WTC11 (cell line): ENCODE results near the gene TMEM161B. TPM values are rescaled to one million over a fixed set of nuclear protein-coding genes. Genes with fewer than 3 reads are reported as not detected.

Experiments used
- ATAC-seq: fragments of 200-7000 bp; cut with Tn5 transposase; 2 replicates; pipeline ENCODE4 v1.10.0; 2021; ENCODE audit warnings: mild to moderate bottlenecking, moderate library complexity
- CTCF ChIA-PET: fragments of 300-600 bp; sonication (Branson Sonifier 250); formaldehyde crosslinking; loops from one replicate; lab custom pipeline; 2021; ENCODE audit warnings: antibody characterized with exemption; lab: Charles Lee
- POLR2A ChIA-PET: fragments of 350-600 bp; sonication (Branson Sonifier 250); formaldehyde crosslinking; loops from one replicate; lab custom pipeline; 2021; ENCODE audit warnings: antibody characterized with exemption; lab: Charles Lee
- DNase-seq: peaks from one replicate; pipeline ENCODE4 v3.0.0; 2021; ENCODE audit warnings: low spot score
- H3K27ac Mint-ChIP-seq: 2 replicates; pipeline ENCODE4 v1.8.0; 2021; ENCODE audit warnings: mixed read lengths
- H3K27me3 Mint-ChIP-seq: 2 replicates; pipeline ENCODE4 v1.8.0; 2021; ENCODE audit warnings: low read depth, mild to moderate bottlenecking, moderate library complexity, mixed read lengths
- H3K36me3 Mint-ChIP-seq: 2 replicates; pipeline ENCODE4 v1.8.0; 2021; ENCODE audit warnings: mixed read lengths
- H3K4me1 Mint-ChIP-seq: 2 replicates; pipeline ENCODE4 v1.8.0; 2022; ENCODE audit warnings: mixed read lengths
- H3K4me3 Mint-ChIP-seq: 2 replicates; pipeline ENCODE4 v1.8.0; 2021; ENCODE audit warnings: mild to moderate bottlenecking, moderate library complexity, mixed read lengths
- H3K9me3 Mint-ChIP-seq: 2 replicates; pipeline ENCODE4 v1.8.0; 2021; ENCODE audit warnings: mixed read lengths
- ESRRA ChIP-seq: sonication (generic); formaldehyde crosslinking; IDR thresholded peaks from 2 replicates; pipeline ENCODE4 v1.8.1; 2022; ENCODE audit warnings: mild to moderate bottlenecking, missing genetic modification reagents, borderline replicate concordance
- FOXP1 ChIP-seq: sonication (generic); formaldehyde crosslinking; IDR thresholded peaks from 2 replicates; pipeline ENCODE4 v1.8.0; 2022; ENCODE audit warnings: missing genetic modification reagents, mild to moderate bottlenecking, moderate library complexity, borderline replicate concordance
- GRHL2 ChIP-seq: fragments of 250-450 bp; sonication (Bioruptor Pico); IDR thresholded peaks from 2 replicates; pipeline ENCODE4 v1.8.0; 2022; ENCODE audit warnings: mild to moderate bottlenecking, moderate library complexity; ENCODE audit not compliant: insufficient replicate concordance, severe bottlenecking
- NFATC4 ChIP-seq: fragments of 250-450 bp; sonication (Bioruptor Pico); IDR thresholded peaks from 2 replicates; pipeline ENCODE4 v1.9.0; 2021; ENCODE audit warnings: mild to moderate bottlenecking
- NR1H2 ChIP-seq: sonication (generic); formaldehyde crosslinking; IDR thresholded peaks from 2 replicates; pipeline ENCODE4 v1.9.0; 2021; ENCODE audit warnings: mild to moderate bottlenecking, moderate library complexity, missing genetic modification reagents
- PRRX2 ChIP-seq: fragments of 250-450 bp; sonication (Bioruptor Pico); IDR thresholded peaks from 2 replicates; pipeline ENCODE4 v1.8.0; 2021; ENCODE audit warnings: mild to moderate bottlenecking
- SOX15 ChIP-seq: fragments of 250-450 bp; sonication (Bioruptor Pico); IDR thresholded peaks from 2 replicates; pipeline ENCODE4 v1.9.0; 2021; ENCODE audit warnings: mild to moderate bottlenecking
- TCF7 ChIP-seq: sonication (generic); formaldehyde crosslinking; IDR thresholded peaks from 2 replicates; pipeline ENCODE4 v1.8.0; 2022; ENCODE audit warnings: mild to moderate bottlenecking, low read depth, missing genetic modification reagents, moderate library complexity
- TEAD4 ChIP-seq: sonication (generic); formaldehyde crosslinking; IDR thresholded peaks from 2 replicates; pipeline ENCODE4 v1.8.0; 2022; ENCODE audit warnings: mild to moderate bottlenecking, missing genetic modification reagents
- ZNF317 ChIP-seq: sonication (generic); formaldehyde crosslinking; IDR thresholded peaks from 2 replicates; pipeline ENCODE4 v1.8.1; 2023; ENCODE audit warnings: low read depth, mild to moderate bottlenecking, moderate library complexity, missing genetic modification reagents, borderline replicate concordance
- total RNA-seq: library from RNA; stranded (reverse); gene quantifications from 3 replicates; pipeline ENCODE4 v1.2.3, GENCODE V29; 2021
- TF ChIP-seq, protein P1 (sequence below): fragments of 250-450 bp; sonication (Bioruptor Pico); IDR thresholded peaks from 2 replicates; pipeline ENCODE4 v1.9.0; 2021; ENCODE audit warnings: mild to moderate bottlenecking
- TF ChIP-seq, protein P2 (sequence below): sonication (generic); formaldehyde crosslinking; IDR thresholded peaks from 2 replicates; pipeline ENCODE4 v1.8.0; 2023; ENCODE audit warnings: missing genetic modification reagents, mild to moderate bottlenecking, borderline replicate concordance
- TF ChIP-seq, protein P3 (sequence below): sonication (generic); formaldehyde crosslinking; IDR thresholded peaks from 2 replicates; pipeline ENCODE4 v1.8.1; 2023; ENCODE audit warnings: mild to moderate bottlenecking, missing genetic modification reagents, moderate library complexity
- TF ChIP-seq, protein P4 (sequence below): sonication (generic); formaldehyde crosslinking; IDR thresholded peaks from 2 replicates; pipeline ENCODE4 v1.8.1; 2022; ENCODE audit warnings: mild to moderate bottlenecking, missing genetic modification reagents, moderate library complexity, borderline replicate concordance
- TF ChIP-seq, protein P5 (sequence below): sonication (generic); formaldehyde crosslinking; IDR thresholded peaks from 2 replicates; pipeline ENCODE4 v1.8.1; 2023; ENCODE audit warnings: mild to moderate bottlenecking, missing genetic modification reagents
- TF ChIP-seq, protein P6 (sequence below): sonication (generic); formaldehyde crosslinking; IDR thresholded peaks from 2 replicates; pipeline ENCODE4 v1.8.1; 2023; ENCODE audit warnings: mild to moderate bottlenecking, missing genetic modification reagents, moderate library complexity
- TF ChIP-seq, protein P7 (sequence below): sonication (generic); formaldehyde crosslinking; IDR thresholded peaks from 2 replicates; pipeline ENCODE4 v1.8.1; 2023; ENCODE audit warnings: mild to moderate bottlenecking, missing genetic modification reagents, borderline replicate concordance

Gene TMEM161B
- total RNA-seq, 1 experiment from 2014 or later: 17.0 TPM

DNA sequence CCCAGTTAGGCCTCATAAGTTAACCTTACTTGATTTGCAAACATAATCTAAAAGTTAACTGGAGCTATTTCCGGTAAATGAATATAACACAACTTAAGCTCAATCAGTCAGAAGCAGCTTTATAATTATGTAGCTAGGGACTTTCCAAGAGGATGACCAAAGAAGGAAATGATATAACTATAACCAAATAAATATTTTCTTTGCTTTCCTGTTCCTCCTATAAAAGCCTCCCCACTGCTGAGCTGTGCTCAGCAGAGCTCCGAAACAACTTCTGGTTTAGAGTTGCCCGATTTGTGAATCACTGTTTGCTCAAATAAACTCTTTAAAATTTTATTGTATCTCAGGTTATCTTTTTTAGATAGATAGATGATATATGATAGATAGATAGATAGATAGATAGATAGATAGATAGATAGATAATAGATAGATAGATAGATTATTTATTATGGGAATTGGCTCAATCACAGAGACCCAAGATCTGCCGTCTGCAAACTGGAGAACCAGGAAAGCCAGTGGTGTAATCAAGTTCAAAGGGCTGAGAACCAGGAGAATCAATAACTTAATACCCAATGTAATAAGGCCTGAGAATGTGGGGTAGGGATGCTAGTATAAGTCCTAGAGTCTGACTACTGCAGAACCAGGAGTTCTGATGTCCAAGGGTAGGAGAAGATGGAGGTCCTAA is 19.3 kb upstream of the TMEM161B start:
- Mint-ChIP-seq H3K4me3 (no peak overlapping the region), H3K9me3 (no peaks in the 10 kb centered on the region), H3K36me3 (peaks cover 5% of the 10 kb centered on the region), H3K27me3 (no peaks in the 10 kb centered on the region), H3K27ac (no peak overlapping the region), H3K4me1 (peaks cover 7% of the 10 kb centered on the region)
- ChIA-PET CTCF (interaction anchor here (1.0 kb wide), 1 partner anchor 403 kb away, joined by 3 read pairs; no protein-coding TSS in a partner anchor), POLR2A (no interaction called here)
- ATAC-seq (no peak), DNase-seq (no peak)
- no peak for TF ChIP-seq FOXP1 (CRISPR knock-in tag)
- TF ChIP-seq ZNF317 (CRISPR knock-in tag): no peak
- TF ChIP-seq PRRX2: no peak
- TF ChIP-seq ESRRA (CRISPR knock-in tag): no peak
- no peak for TF ChIP-seq NFATC4 (CRISPR knock-in tag)
- TF ChIP-seq, protein P1, sequence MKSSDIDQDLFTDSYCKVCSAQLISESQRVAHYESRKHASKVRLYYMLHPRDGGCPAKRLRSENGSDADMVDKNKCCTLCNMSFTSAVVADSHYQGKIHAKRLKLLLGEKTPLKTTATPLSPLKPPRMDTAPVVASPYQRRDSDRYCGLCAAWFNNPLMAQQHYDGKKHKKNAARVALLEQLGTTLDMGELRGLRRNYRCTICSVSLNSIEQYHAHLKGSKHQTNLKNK (CRISPR knock-in tag): no peak
- TF ChIP-seq, protein P2, sequence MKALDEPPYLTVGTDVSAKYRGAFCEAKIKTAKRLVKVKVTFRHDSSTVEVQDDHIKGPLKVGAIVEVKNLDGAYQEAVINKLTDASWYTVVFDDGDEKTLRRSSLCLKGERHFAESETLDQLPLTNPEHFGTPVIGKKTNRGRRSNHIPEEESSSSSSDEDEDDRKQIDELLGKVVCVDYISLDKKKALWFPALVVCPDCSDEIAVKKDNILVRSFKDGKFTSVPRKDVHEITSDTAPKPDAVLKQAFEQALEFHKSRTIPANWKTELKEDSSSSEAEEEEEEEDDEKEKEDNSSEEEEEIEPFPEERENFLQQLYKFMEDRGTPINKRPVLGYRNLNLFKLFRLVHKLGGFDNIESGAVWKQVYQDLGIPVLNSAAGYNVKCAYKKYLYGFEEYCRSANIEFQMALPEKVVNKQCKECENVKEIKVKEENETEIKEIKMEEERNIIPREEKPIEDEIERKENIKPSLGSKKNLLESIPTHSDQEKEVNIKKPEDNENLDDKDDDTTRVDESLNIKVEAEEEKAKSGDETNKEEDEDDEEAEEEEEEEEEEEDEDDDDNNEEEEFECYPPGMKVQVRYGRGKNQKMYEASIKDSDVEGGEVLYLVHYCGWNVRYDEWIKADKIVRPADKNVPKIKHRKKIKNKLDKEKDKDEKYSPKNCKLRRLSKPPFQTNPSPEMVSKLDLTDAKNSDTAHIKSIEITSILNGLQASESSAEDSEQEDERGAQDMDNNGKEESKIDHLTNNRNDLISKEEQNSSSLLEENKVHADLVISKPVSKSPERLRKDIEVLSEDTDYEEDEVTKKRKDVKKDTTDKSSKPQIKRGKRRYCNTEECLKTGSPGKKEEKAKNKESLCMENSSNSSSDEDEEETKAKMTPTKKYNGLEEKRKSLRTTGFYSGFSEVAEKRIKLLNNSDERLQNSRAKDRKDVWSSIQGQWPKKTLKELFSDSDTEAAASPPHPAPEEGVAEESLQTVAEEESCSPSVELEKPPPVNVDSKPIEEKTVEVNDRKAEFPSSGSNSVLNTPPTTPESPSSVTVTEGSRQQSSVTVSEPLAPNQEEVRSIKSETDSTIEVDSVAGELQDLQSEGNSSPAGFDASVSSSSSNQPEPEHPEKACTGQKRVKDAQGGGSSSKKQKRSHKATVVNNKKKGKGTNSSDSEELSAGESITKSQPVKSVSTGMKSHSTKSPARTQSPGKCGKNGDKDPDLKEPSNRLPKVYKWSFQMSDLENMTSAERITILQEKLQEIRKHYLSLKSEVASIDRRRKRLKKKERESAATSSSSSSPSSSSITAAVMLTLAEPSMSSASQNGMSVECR: no peak
- TF ChIP-seq, protein P3, sequence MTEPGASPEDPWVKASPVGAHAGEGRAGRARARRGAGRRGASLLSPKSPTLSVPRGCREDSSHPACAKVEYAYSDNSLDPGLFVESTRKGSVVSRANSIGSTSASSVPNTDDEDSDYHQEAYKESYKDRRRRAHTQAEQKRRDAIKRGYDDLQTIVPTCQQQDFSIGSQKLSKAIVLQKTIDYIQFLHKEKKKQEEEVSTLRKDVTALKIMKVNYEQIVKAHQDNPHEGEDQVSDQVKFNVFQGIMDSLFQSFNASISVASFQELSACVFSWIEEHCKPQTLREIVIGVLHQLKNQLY (CRISPR knock-in tag): no peak
- TF ChIP-seq, protein P4, sequence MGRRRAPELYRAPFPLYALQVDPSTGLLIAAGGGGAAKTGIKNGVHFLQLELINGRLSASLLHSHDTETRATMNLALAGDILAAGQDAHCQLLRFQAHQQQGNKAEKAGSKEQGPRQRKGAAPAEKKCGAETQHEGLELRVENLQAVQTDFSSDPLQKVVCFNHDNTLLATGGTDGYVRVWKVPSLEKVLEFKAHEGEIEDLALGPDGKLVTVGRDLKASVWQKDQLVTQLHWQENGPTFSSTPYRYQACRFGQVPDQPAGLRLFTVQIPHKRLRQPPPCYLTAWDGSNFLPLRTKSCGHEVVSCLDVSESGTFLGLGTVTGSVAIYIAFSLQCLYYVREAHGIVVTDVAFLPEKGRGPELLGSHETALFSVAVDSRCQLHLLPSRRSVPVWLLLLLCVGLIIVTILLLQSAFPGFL: no peak
- TF ChIP-seq NR1H2: no peak

DNA sequence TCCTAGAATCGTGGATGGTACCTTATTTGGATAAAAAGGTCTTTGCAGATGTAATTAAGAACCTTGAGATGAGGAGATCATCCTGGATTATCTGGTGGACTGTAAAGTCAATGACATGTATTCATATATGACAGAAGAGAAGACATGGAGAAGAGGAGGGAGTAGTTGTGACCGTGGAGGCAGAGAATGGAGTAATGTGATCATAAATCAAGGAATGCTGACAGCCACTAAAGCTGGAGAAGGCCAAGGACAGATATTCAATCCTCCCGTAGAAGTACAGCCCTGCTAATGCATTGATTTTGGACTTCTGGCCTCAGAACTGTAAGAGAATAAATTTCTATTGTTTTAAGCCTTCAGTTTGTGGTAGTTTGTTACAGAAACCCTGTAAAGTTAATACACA is 18.7 kb upstream of the TMEM161B start:
- ChIA-PET POLR2A (interaction anchor here (0.7 kb wide), 1 partner anchor 404 kb away, joined by 3 read pairs; no protein-coding TSS in a partner anchor), CTCF (interaction anchor here (1.0 kb wide), 1 partner anchor 404 kb away, joined by 3 read pairs; no protein-coding TSS in a partner anchor)
- H3K4me1 Mint-ChIP-seq: peaks cover 7% of the 10 kb centered on the region
- H3K27ac Mint-ChIP-seq: no peak overlapping the region
- no peak for DNase-seq
- ATAC-seq: no peak
- no peaks in the 10 kb centered on the region for H3K27me3 Mint-ChIP-seq
- no peak overlapping the region for H3K4me3 Mint-ChIP-seq
- no peaks in the 10 kb centered on the region for H3K9me3 Mint-ChIP-seq
- H3K36me3 Mint-ChIP-seq: peaks cover 10% of the 10 kb centered on the region
- TF ChIP-seq SOX15 (CRISPR knock-in tag) (no peak), TEAD4 (CRISPR knock-in tag) (no peak), GRHL2 (CRISPR knock-in tag) (no peak), TCF7 (CRISPR knock-in tag) (no peak)
- TF ChIP-seq, protein P5, sequence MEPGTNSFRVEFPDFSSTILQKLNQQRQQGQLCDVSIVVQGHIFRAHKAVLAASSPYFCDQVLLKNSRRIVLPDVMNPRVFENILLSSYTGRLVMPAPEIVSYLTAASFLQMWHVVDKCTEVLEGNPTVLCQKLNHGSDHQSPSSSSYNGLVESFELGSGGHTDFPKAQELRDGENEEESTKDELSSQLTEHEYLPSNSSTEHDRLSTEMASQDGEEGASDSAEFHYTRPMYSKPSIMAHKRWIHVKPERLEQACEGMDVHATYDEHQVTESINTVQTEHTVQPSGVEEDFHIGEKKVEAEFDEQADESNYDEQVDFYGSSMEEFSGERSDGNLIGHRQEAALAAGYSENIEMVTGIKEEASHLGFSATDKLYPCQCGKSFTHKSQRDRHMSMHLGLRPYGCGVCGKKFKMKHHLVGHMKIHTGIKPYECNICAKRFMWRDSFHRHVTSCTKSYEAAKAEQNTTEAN (CRISPR knock-in tag): no peak
- TF ChIP-seq, protein P6, sequence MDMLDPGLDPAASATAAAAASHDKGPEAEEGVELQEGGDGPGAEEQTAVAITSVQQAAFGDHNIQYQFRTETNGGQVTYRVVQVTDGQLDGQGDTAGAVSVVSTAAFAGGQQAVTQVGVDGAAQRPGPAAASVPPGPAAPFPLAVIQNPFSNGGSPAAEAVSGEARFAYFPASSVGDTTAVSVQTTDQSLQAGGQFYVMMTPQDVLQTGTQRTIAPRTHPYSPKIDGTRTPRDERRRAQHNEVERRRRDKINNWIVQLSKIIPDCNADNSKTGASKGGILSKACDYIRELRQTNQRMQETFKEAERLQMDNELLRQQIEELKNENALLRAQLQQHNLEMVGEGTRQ: no peak
- TF ChIP-seq, protein P7, sequence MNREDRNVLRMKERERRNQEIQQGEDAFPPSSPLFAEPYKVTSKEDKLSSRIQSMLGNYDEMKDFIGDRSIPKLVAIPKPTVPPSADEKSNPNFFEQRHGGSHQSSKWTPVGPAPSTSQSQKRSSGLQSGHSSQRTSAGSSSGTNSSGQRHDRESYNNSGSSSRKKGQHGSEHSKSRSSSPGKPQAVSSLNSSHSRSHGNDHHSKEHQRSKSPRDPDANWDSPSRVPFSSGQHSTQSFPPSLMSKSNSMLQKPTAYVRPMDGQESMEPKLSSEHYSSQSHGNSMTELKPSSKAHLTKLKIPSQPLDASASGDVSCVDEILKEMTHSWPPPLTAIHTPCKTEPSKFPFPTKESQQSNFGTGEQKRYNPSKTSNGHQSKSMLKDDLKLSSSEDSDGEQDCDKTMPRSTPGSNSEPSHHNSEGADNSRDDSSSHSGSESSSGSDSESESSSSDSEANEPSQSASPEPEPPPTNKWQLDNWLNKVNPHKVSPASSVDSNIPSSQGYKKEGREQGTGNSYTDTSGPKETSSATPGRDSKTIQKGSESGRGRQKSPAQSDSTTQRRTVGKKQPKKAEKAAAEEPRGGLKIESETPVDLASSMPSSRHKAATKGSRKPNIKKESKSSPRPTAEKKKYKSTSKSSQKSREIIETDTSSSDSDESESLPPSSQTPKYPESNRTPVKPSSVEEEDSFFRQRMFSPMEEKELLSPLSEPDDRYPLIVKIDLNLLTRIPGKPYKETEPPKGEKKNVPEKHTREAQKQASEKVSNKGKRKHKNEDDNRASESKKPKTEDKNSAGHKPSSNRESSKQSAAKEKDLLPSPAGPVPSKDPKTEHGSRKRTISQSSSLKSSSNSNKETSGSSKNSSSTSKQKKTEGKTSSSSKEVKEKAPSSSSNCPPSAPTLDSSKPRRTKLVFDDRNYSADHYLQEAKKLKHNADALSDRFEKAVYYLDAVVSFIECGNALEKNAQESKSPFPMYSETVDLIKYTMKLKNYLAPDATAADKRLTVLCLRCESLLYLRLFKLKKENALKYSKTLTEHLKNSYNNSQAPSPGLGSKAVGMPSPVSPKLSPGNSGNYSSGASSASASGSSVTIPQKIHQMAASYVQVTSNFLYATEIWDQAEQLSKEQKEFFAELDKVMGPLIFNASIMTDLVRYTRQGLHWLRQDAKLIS (CRISPR knock-in tag): no peak
